Kidney epithelial cell (primary cell): Measurements from ENCODE around the gene USP34. TPM values are rescaled to one million over a fixed set of nuclear protein-coding genes. Genes with fewer than 3 reads are reported as not detected.

ENCODE experiments used
- DNase-seq: peaks from one replicate; pipeline ENCODE4 v3.0.0-alpha.2; 2010; ENCODE audit warnings: low read depth
- H3K27me3 ChIP-seq: 2 replicates; pipeline ENCODE4 v1.6.0; 2011; ENCODE audit warnings: low read length; ENCODE audit not compliant: control insufficient read depth, insufficient read depth
- H3K36me3 ChIP-seq: 2 replicates; pipeline ENCODE4 v1.5.1; 2011; ENCODE audit warnings: low read length; ENCODE audit not compliant: control insufficient read depth, insufficient read depth
- H3K4me3 ChIP-seq: 2 replicates; pipeline ENCODE4 v1.5.1; 2011; ENCODE audit warnings: low read depth, mild to moderate bottlenecking, control low read depth, low read length
- total RNA-seq: library from RNA; depleted of rRNA; stranded (reverse); fragments of >200 nt; gene quantifications from 2 replicates; pipeline ENCODE4 v1.2.3, GENCODE V29; 2015
- TF ChIP-seq, protein P1 (sequence below): IDR thresholded peaks from 2 replicates; pipeline ENCODE4 v1.5.1; 2011; ENCODE audit warnings: mild to moderate bottlenecking, moderate library complexity, low read length, control low read depth, inconsistent platforms; ENCODE audit not compliant: insufficient read depth, poor library complexity, severe bottlenecking

Gene USP34
- total RNA-seq, 1 donor from 2014 or later, result 90.0 TPM

DNA sequence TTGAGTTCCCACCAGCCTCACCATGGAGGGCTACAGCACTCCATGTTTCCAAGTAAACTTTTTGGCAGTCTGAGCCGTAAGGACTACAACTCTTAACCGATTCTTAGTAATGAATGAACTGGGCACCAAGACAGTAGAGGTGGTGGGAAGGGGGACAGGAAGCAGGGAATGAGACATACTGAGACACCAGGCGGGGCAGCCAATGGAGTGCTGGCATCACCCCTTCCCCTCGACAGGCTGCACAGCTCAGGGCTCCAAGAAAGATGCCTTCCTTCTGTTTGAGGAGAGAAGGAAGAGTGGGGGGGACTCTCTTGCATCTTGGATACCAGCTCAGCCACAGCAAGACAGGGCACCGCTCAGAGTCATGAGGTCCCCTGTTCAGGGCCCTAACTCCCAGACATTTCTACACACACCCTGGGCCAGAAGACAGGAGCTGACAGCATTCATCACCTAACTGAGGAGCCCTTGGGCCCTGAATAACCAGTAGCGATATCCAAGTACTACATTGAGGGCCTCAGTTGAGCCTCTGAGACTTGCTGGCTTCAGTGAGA lies 45.2 kb downstream of the USP34 start:
- no peak for DNase-seq
- H3K27me3 ChIP-seq, result no peaks in the 10 kb centered on the region
- H3K36me3 ChIP-seq, result peaks cover 2% of the 10 kb centered on the region
- H3K4me3 ChIP-seq, result no peak overlapping the region
- TF ChIP-seq, protein P1, sequence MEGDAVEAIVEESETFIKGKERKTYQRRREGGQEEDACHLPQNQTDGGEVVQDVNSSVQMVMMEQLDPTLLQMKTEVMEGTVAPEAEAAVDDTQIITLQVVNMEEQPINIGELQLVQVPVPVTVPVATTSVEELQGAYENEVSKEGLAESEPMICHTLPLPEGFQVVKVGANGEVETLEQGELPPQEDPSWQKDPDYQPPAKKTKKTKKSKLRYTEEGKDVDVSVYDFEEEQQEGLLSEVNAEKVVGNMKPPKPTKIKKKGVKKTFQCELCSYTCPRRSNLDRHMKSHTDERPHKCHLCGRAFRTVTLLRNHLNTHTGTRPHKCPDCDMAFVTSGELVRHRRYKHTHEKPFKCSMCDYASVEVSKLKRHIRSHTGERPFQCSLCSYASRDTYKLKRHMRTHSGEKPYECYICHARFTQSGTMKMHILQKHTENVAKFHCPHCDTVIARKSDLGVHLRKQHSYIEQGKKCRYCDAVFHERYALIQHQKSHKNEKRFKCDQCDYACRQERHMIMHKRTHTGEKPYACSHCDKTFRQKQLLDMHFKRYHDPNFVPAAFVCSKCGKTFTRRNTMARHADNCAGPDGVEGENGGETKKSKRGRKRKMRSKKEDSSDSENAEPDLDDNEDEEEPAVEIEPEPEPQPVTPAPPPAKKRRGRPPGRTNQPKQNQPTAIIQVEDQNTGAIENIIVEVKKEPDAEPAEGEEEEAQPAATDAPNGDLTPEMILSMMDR, result no peak

GRCh38 chr2:61423714-61424113 lies 47.2 kb downstream of the USP34 start:
- TF ChIP-seq, protein P1, result no peak
- H3K4me3 ChIP-seq, result no peak overlapping the region
- DNase-seq, result no peak

DNA sequence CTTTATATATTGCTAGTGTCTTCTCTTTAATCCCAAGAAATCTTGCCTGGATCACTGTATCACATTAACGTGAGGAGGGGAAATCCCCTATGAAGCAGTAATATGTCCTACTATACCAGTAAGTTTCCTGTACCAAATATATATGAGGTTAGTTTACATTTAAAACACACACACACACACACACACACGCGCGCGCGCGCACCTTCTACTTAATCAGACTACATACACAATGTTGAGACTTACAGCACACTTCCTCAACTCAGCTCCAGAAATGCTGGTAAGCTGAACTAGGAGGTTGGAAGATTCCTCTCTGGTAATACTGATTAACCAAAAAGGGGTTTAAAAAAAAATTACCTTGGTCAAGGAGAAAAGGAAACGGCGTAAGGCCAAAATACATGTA lies 49.3 kb downstream of the USP34 start:
- Histone ChIP-seq H3K4me3 (no peak overlapping the region), H3K27me3 (no peaks in the 10 kb centered on the region), H3K36me3 (peaks cover 2% of the 10 kb centered on the region)
- TF ChIP-seq, protein P1, result no peak
- DNase-seq, result no peak

More at GRCh38 chr2:61423714-61424113, 47.2 kb downstream of the USP34 start:
- H3K36me3 ChIP-seq, result peaks cover 2% of the 10 kb centered on the region
- no peaks in the 10 kb centered on the region for H3K27me3 ChIP-seq

GRCh38 chr2:61420991-61421544 lies 49.8 kb downstream of the USP34 start:
- TF ChIP-seq, protein P1, result no peak
- H3K36me3 ChIP-seq, result no peaks in the 10 kb centered on the region
- H3K27me3 ChIP-seq, result no peaks in the 10 kb centered on the region
- H3K4me3 ChIP-seq, result no peak overlapping the region
- no peak for DNase-seq

DNA sequence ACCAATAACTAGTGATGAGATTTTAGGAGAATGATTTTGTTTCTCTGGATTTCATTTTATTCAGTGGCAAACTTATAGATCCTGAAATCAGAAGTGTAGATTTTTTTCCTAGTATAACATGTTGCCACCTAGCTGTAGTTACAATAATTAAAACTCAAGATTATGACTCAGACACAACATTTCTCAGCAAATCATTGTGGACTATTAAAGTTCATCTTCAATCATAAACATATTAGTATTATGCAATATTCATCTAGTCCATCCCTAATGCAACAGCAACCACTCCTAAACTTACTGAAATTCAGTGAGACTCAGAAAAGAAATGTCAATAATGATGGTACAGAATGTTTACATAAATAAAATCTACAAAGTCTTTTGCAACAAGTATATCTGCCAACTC lies 51.3 kb downstream of the USP34 start:
- Histone ChIP-seq H3K27me3 (no peaks in the 10 kb centered on the region), H3K4me3 (no peak overlapping the region), H3K36me3 (no peaks in the 10 kb centered on the region)
- TF ChIP-seq, protein P1, result no peak
- no peak for DNase-seq

GRCh38 chr2:61419129-61419528 lies 51.8 kb downstream of the USP34 start:
- H3K27me3 ChIP-seq, result no peaks in the 10 kb centered on the region
- no peak overlapping the region for H3K4me3 ChIP-seq
- DNase-seq, result no peak
- TF ChIP-seq, protein P1, result no peak
- H3K36me3 ChIP-seq, result no peaks in the 10 kb centered on the region
